Heart left ventricle (tissue), 16 donors: Measurements from ENCODE around the gene ADSS1. TPM values are rescaled to one million over a fixed set of nuclear protein-coding genes. Genes with fewer than 3 reads are reported as not detected.

ENCODE experiments used
- ATAC-seq, 4 donors: fragments of 200-7000 bp; cut with Tn5 transposase; one replicate each; pipeline ENCODE4 v1.9.1; 2020 to 2022; ENCODE audit warnings: moderate library complexity in 4 of 4, mild to moderate bottlenecking in 3 of 4, moderate number of reproducible peaks in 1 of 4
- DNase-seq, 5 donors: peaks; one replicate each; pipeline ENCODE4 v3.0.0-alpha.2; 2020
- H3K27ac ChIP-seq, 12 donors: fragments of 200-600 bp; sonication (generic) in 4 of 12; one replicate each; pipeline versions ENCODE4 v1.5.0 to v1.8.0; 2016 to 2022; ENCODE audit warnings: mild to moderate bottlenecking in 2 of 12
- H3K27me3 ChIP-seq, 9 donors: fragments of 200-600 bp; sonication (generic) in 2 of 9; one replicate each; pipeline versions ENCODE4 v1.5.1 to v1.8.0; 2016 to 2022; ENCODE audit warnings: mild to moderate bottlenecking in 3 of 9
- H3K36me3 ChIP-seq, 9 donors: fragments of 200-600 bp; sonication (generic) in 2 of 9; one replicate each; pipeline versions ENCODE4 v1.5.0 to v1.8.0; 2018 to 2022; ENCODE audit warnings: mild to moderate bottlenecking in 2 of 9
- H3K4me1 ChIP-seq, 12 donors: fragments of 200-600 bp; sonication (generic) in 4 of 12; one replicate each; pipeline versions ENCODE4 v1.5.0 to v1.8.0; 2016 to 2022; ENCODE audit warnings: mild to moderate bottlenecking in 3 of 12
- H3K4me3 ChIP-seq, 12 donors: fragments of 200-600 bp; sonication (generic) in 4 of 12; one replicate each; pipeline versions ENCODE4 v1.5.0 to v1.8.0; 2017 to 2022; ENCODE audit warnings: mild to moderate bottlenecking in 9 of 12, moderate library complexity in 4 of 12
- H3K9me3 ChIP-seq, 12 donors: fragments of 200-600 bp; sonication (generic) in 4 of 12; one replicate each; pipeline versions ENCODE4 v1.5.0 to v1.8.0; 2016 to 2022; ENCODE audit warnings: mild to moderate bottlenecking in 1 of 12
- CTCF ChIP-seq, 12 donors: fragments of 200-600 bp; sonication (generic) in 4 of 12; IDR thresholded peaks; one replicate each; pipeline versions ENCODE4 v1.5.0 to v1.8.0; 2018 to 2022; ENCODE audit warnings: antibody characterized with exemption in 12 of 12, mild to moderate bottlenecking in 5 of 12
- POLR2A ChIP-seq, 2 donors: fragments of 450-650 bp; IDR thresholded peaks; one replicate each; pipeline ENCODE4 v1.6.1; 2017; ENCODE audit warnings: antibody characterized with exemption in 2 of 2, mild to moderate bottlenecking in 2 of 2, moderate library complexity in 2 of 2
- WGBS, 4 donors: extraction: QIAGEN DNeasy Blood & Tissue Kit in 2 of 4; methylation state at CpG; one replicate each; pipeline versions ENCODE4 v1.1.5 to v1.1.7; 2013 to 2018; 5-methylcytosine and 5-hydroxymethylcytosine counted together
- intact Hi-C, 10 donors: fragments of 100-400 bp; cut with DNase I; formaldehyde crosslinking; loops; one replicate each; pipeline versions ENCODE4 v1.11.1 to v1.14.2; 2022
- polyA plus RNA-seq, 2 donors: library from polyadenylated mRNA; stranded (reverse); fragments of 200-250 nt; gene quantifications; one replicate each; pipeline ENCODE4 v1.2.3, GENCODE V29; 2013
- total RNA-seq, 9 donors: library from RNA; depleted of rRNA in 2 of 9; stranded (reverse); fragments of >200 nt in 2 of 9; fragmentation: NEBNext Ultra II Directional in 3 of 9; extraction: Animal tissue kit (Norgen Biotek cat#: 25700) in 3 of 9; gene quantifications; one replicate each; pipeline versions ENCODE4 v1.1.0 to v1.2.4, GENCODE V29; 2016 to 2023
- donor health status: ischemic (EF 13 %, LVEDD 7.1; RV severe dilation, severe dysfunction).
- donor health status: healthy with polysubstance abuse.
- donor health status: DM: no; HTN: yes; CAD: no.
- donor health status: DM: no; HTN: no; CAD: no.
- donor health status: ischemic (EF 25% LVEDD 6.9; RV normal size, moderate dysfunction).
- donor health status: ischemic (EF 25% LVEDD 5.7; RV mildly dilated, moderate dysfunction).
- donor health status: healthy.
- donor health status: DM: yes; HTN: yes; CAD: no.
- donor health status: ischemic (EF 35%, LVEDD 5.7; RV mildly dilated, moderate dysfunction).
- donor health status: nonischemic (EF 11% LVEDD 7.7; RV severe dilation, severe dysfunction).
- donor health status: DM: yes; HTN: yes; CAD: no.
- donor health status: PGD.
- donor health status: ischemic (EF 29% LVEDD 5.4; RV normal size, mild dysfunction).
- donor health status: nonischemic (EF 23%, LVEDD 6.1; RV moderate dilation, normal function).

Gene ADSS1
- total and polyA plus RNA-seq, 11 donors: 64.7 to 258 (median 160) TPM

- DNase-seq: no peak
- no peak overlapping the region for H3K27ac ChIP-seq
- intact Hi-C loops: no loop called here
Observed at GRCh38 chr14:104781271-104782077, 57.4 kb downstream of the ADSS1 start.

GRCh38 chr14:104782086-104782807, 58.2 kb downstream of the ADSS1 start:
- Histone ChIP-seq H3K9me3 (no peaks in the 10 kb centered on the region), H3K36me3 (peaks cover 0 to 34% (median 14%) of the 10 kb centered on the region in 9 donors), H3K4me3 (no peak overlapping the region), H3K4me1 (peaks cover 0 to 30% (median 9%) of the 10 kb centered on the region in 12 donors), H3K27me3 (no peaks in the 10 kb centered on the region), H3K27ac (no peak overlapping the region)
- DNase-seq: no peak
- TF ChIP-seq CTCF (IDR thresholded peaks at IDR 0.05) (no peak), POLR2A (IDR thresholded peaks at IDR 0.05) (no peak)
- 90 to 100% (median 94%) methylated on average over 1 to 28 of the region's 28 CpGs for WGBS, 4 donors
- no peak for ATAC-seq
- intact Hi-C loops: no loop called here

More at GRCh38 chr14:104781271-104782077, 57.4 kb downstream of the ADSS1 start:
- WGBS, 4 donors: 88 to 93% (median 90%) methylated on average over 7 to 20 of the region's 20 CpGs
- Histone ChIP-seq H3K9me3 (no peaks in the 10 kb centered on the region), H3K27me3 (no peaks in the 10 kb centered on the region), H3K4me1 (peaks cover 0 to 22% (median 1%) of the 10 kb centered on the region in 12 donors), H3K36me3 (peaks cover 0 to 34% (median 16%) of the 10 kb centered on the region in 9 donors), H3K4me3 (no peak overlapping the region)
- TF ChIP-seq POLR2A (IDR thresholded peaks at IDR 0.05) (no peak), CTCF (IDR thresholded peaks at IDR 0.05) (no peak)
- no peak for ATAC-seq

- Histone ChIP-seq H3K27me3 (no peaks in the 10 kb centered on the region), H3K4me1 (peaks cover 0 to 35% (median 14%) of the 10 kb centered on the region in 12 donors), H3K4me3 (no peak overlapping the region), H3K27ac (no peak overlapping the region), H3K9me3 (no peaks in the 10 kb centered on the region), H3K36me3 (peaks cover 0 to 37% (median 14%) of the 10 kb centered on the region in 9 donors)
- TF ChIP-seq CTCF (IDR thresholded peaks at IDR 0.05): no peak
- TF ChIP-seq POLR2A (IDR thresholded peaks at IDR 0.05): no peak
- no peak for ATAC-seq
- 73 to 90% (median 83%) methylated on average over 2 to 13 of the region's 13 CpGs for WGBS, 4 donors
- DNase-seq: no peak
- intact Hi-C loops: no loop called here
Observed at GRCh38 chr14:104782808-104783139, 58.7 kb downstream of the ADSS1 start.
